Activated CD8-positive, alpha-beta T cell treated with anti-CD3 and anti-CD28 coated beads, Interleukin-2, amount 10 ng/mL, durations not matched to agents 7 days and 5 days (primary cell): ENCODE results near the gene KCNRG. TPM values are rescaled to one million over a fixed set of nuclear protein-coding genes. Genes with fewer than 3 reads are reported as not detected.

ENCODE experiments used
- ATAC-seq: fragments of 150-1000 bp; cut with Tn5 transposase; one replicate; pipeline ENCODE4 v1.10.0; 2021; ENCODE audit warnings: moderate library complexity
- CTCF ChIA-PET: fragments of 350-600 bp; sonication (Branson Sonifier 250); formaldehyde crosslinking; loops from one replicate; lab custom pipeline; 2021; ENCODE audit warnings: antibody characterized with exemption; lab: Charles Lee
- POLR2A ChIA-PET: fragments of 350-600 bp; sonication (Branson Sonifier 250); formaldehyde crosslinking; loops from one replicate; lab custom pipeline; 2021; ENCODE audit warnings: antibody characterized with exemption; lab: Charles Lee
- DNase-seq: peaks from one replicate; pipeline ENCODE4 v3.0.0-alpha.2; 2020
- H3K27ac Mint-ChIP-seq: one replicate; pipeline ENCODE4 v1.8.0; 2021; ENCODE audit warnings: mild to moderate bottlenecking, mixed read lengths
- H3K27me3 Mint-ChIP-seq: one replicate; pipeline ENCODE4 v1.8.0; 2021; ENCODE audit warnings: low read depth, mixed read lengths
- H3K36me3 Mint-ChIP-seq: one replicate; pipeline ENCODE4 v1.8.0; 2021; ENCODE audit warnings: low read depth, mixed read lengths
- H3K4me1 Mint-ChIP-seq: one replicate; pipeline ENCODE4 v1.8.0; 2021; ENCODE audit warnings: low read depth, mixed read lengths
- H3K4me3 Mint-ChIP-seq: one replicate; pipeline ENCODE4 v1.8.0; 2021; ENCODE audit warnings: mild to moderate bottlenecking, mixed read lengths
- H3K9me3 Mint-ChIP-seq: one replicate; pipeline ENCODE4 v1.8.0; 2022; ENCODE audit warnings: mixed read lengths; ENCODE audit not compliant: insufficient read depth
- total RNA-seq, 2 experiments: library from RNA; stranded (reverse); gene quantifications; one replicate each; pipeline ENCODE4 v1.2.3, GENCODE V29; 2021

The KCNRG gene
- total RNA-seq, 2 experiments from 2014 or later, result 0.18 to 0.82 TPM

DNA sequence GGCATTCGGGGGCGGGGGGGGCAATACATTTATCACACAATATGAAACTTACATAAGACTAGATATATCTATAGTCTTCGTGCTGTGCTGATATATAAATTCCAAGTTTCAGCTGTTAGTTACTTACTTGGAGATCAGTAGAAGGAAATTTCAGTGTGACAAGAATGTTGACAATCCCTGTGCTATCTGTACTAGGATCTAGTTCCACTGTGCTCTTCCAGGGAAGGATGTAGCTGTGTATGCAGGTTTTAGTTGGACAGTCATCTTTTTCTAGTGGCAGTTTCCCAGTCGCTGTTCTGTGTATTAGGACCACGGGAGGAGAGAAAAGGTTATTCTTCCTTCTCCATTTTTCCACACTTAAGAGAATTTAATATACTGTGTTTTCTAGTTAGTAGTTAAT, 21.6 kb upstream of the KCNRG start:
- ATAC-seq, result no peak
- H3K27ac Mint-ChIP-seq, result no peak overlapping the region

GRCh38 chr13:49995625-49996101, 19.6 kb upstream of the KCNRG start:
- Mint-ChIP-seq H3K36me3 (peaks cover 33% of the 10 kb centered on the region), H3K27ac (peak overlapping the region; percentile 69), H3K4me1 (peaks cover 29% of the 10 kb centered on the region), H3K4me3 (peak overlapping the region; percentile 68), H3K9me3 (no peaks in the 10 kb centered on the region), H3K27me3 (no peaks in the 10 kb centered on the region)
- no peak for ATAC-seq
- ChIA-PET POLR2A (interaction anchor here (2.0 to 3.1 kb wide), 3 partner anchors 86 to 916 kb away, joined by 9 to 63 read pairs (median 23); no protein-coding TSS in a partner anchor), CTCF (interaction anchor here (0.7 to 3.3 kb wide), 3 partner anchors 18 to 130 kb away, joined by 4 to 34 read pairs (median 24); no protein-coding TSS in a partner anchor)
- no peak for DNase-seq

More for the DNA sequence above, 21.6 kb upstream of the KCNRG start:
- H3K36me3 Mint-ChIP-seq, result peaks cover 39% of the 10 kb centered on the region
- no peaks in the 10 kb centered on the region for H3K27me3 Mint-ChIP-seq
- POLR2A ChIA-PET, result interaction anchor here (0.7 kb wide), 1 partner anchor 842 kb away, joined by 3 read pairs; no protein-coding TSS in a partner anchor
- H3K4me1 Mint-ChIP-seq, result peaks cover 16% of the 10 kb centered on the region
- DNase-seq, result no peak
- no peaks in the 10 kb centered on the region for H3K9me3 Mint-ChIP-seq
- CTCF ChIA-PET, result no interaction called here
- no peak overlapping the region for H3K4me3 Mint-ChIP-seq

DNA sequence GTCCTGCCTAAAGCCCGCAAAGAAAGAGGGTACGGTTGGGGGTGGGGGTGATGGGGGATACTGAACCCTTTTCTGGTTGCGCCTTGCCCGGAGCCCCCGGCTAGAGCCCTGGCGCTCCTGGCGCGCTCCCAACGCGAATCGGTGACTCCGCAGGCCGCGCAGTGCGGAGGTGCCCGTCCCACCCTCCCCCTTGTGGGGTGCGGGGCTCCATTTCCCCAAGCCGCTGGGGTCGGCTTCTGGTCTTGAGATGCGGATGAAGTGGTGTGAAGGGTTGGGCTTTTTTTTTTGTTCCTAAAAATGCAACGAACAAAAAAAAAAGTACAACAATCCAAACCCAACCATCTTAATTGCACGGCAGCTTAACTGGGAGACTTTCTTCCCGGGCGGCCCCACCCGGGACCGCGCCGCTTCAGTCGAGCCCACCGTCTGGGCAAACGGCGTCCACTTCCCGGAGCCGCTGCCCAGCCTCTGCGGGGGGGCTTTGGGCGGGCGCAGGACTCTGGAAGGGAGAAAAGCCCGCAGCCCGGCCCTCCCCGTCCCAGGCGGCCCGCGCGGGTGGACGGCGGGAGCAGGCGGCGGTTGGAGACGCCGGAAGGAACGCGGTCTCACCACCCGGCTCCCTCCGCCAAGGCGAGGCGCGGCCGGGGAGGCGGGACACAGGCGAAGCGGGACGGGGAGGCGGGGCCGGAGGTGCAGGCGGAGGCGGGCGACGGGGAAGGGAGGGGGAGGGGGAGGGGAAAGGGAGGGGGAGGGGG, 18.9 kb upstream of the KCNRG start:
- H3K4me1 Mint-ChIP-seq, result peaks cover 32% of the 10 kb centered on the region
- H3K9me3 Mint-ChIP-seq, result no peaks in the 10 kb centered on the region
- H3K27me3 Mint-ChIP-seq, result no peaks in the 10 kb centered on the region
- peaks cover 34% of the 10 kb centered on the region for H3K36me3 Mint-ChIP-seq
- ChIA-PET POLR2A (interaction anchor here (0.7 to 3.1 kb wide), 9 partner anchors 10 to 918 kb away, joined by 3 to 63 read pairs (median 4); partner anchors contain the start of gene RNASEH2B), CTCF (interaction anchor here (0.7 to 3.7 kb wide), 23 partner anchors 11 to 919 kb away, joined by 3 to 34 read pairs (median 8); partner anchors contain the start of genes KCNRG and SPRYD7)
- H3K4me3 Mint-ChIP-seq, result peak overlapping the region; percentile 68
- peak overlapping the region; percentile 71 for H3K27ac Mint-ChIP-seq
- DNase-seq (peak; percentile 91), ATAC-seq (peak; percentile 72)

DNA sequence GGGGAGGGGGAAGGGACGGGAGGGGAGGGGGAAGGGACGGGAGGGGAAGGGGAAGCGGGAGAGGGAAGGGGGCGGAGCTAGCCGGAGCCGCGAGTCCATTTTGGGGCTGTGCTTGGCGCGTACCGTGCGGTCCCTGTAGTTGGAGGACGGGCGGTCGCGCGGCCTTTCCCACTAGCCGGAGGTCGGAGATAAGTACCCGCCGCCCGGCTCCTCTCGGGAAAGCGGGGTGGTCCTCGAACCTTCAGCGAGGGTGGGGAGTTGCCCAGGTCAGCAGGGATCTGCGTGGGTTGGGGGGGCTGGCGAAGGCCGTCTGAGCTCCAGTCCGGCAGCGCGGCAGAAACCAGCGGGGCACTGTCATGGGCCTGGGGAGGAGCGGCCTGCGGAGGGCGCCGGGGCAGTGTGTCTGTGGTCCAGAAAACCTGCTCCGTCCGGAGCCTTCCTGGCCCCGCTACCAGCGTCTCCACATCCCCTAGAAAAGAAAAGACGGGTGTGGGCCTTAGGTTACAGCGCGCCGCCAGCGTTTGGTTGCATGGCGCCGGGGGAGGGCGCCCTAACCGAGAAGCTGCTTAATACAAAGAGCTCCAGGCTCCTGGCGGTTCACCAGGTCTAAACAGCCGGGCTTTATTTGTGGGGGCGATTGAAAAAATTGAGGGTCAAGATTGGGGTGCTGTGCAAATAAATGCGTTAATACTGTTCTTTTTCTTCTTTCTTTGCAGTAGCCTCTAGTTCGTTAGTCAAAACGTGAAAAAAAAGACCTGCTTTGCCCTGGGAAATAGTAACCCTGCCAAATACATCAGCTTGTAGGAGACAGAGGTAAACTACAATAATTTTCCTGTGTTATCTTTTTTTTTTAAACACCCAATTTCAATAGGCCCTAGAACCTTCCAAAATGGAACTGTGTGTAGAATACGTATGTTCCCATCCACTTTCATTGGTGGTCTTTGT, 18.0 kb upstream of the KCNRG start, which contains the start of gene TRIM13:
Gene TRIM13, plus strand, starts transcription at position 92 of the 945 bp plus-strand sequence. CDS start 14,899 bp downstream, outside the sequence.
- H3K36me3 Mint-ChIP-seq, result peaks cover 30% of the 10 kb centered on the region
- CTCF ChIA-PET, result interaction anchor here (0.6 to 3.7 kb wide), 39 partner anchors 10 to 918 kb away, joined by 3 to 34 read pairs (median 4); partner anchors contain the start of genes KCNRG and SPRYD7
- POLR2A ChIA-PET, result interaction anchor here (0.6 to 3.1 kb wide), 26 partner anchors 9 to 917 kb away, joined by 3 to 63 read pairs (median 4); partner anchors contain the start of genes KCNRG and RNASEH2B
- ATAC-seq, result peak; percentile 87
- H3K27ac Mint-ChIP-seq, result peak within 1 kb of the TSS; percentile 91
- H3K27me3 Mint-ChIP-seq, result no peaks in the 10 kb centered on the region
- DNase-seq, result peak; percentile 89
- H3K9me3 Mint-ChIP-seq, result no peaks in the 10 kb centered on the region
- peaks cover 32% of the 10 kb centered on the region for H3K4me1 Mint-ChIP-seq
- H3K4me3 Mint-ChIP-seq, result peak within 1 kb of the TSS; percentile 84

GRCh38 chr13:49997955-49998354, 17.3 kb upstream of the KCNRG start:
- ChIA-PET CTCF (interaction anchor here (0.6 to 3.7 kb wide), 35 partner anchors 9 to 917 kb away, joined by 3 to 34 read pairs (median 5); partner anchors contain the start of genes KCNRG and SPRYD7), POLR2A (interaction anchor here (0.6 to 3.1 kb wide), 20 partner anchors 10 to 914 kb away, joined by 3 to 63 read pairs (median 4); partner anchors contain the start of gene KCNRG)
- no peaks in the 10 kb centered on the region for H3K27me3 Mint-ChIP-seq
- peaks cover 33% of the 10 kb centered on the region for H3K36me3 Mint-ChIP-seq
- H3K4me3 Mint-ChIP-seq, result peak overlapping the region; percentile 84
- H3K4me1 Mint-ChIP-seq, result peaks cover 33% of the 10 kb centered on the region
- ATAC-seq, result no peak
- H3K27ac Mint-ChIP-seq, result peak overlapping the region; percentile 91
- no peak for DNase-seq
- no peaks in the 10 kb centered on the region for H3K9me3 Mint-ChIP-seq

GRCh38 chr13:49998714-49999624, 16.3 kb upstream of the KCNRG start:
- no peak overlapping the region for H3K27ac Mint-ChIP-seq
- DNase-seq (no peak), ATAC-seq (no peak)
- no peaks in the 10 kb centered on the region for H3K27me3 Mint-ChIP-seq
- ChIA-PET POLR2A (interaction anchor here (0.6 to 3.1 kb wide), 7 partner anchors 24 to 912 kb away, joined by 3 to 63 read pairs (median 4); no protein-coding TSS in a partner anchor), CTCF (interaction anchor here (0.7 to 3.7 kb wide), 12 partner anchors 12 to 1071 kb away, joined by 3 to 34 read pairs (median 10); partner anchors contain the start of genes KCNRG and SPRYD7)
- H3K36me3 Mint-ChIP-seq, result peaks cover 33% of the 10 kb centered on the region
- peaks cover 33% of the 10 kb centered on the region for H3K4me1 Mint-ChIP-seq
- H3K4me3 Mint-ChIP-seq, result peak overlapping the region; percentile 84
- H3K9me3 Mint-ChIP-seq, result no peaks in the 10 kb centered on the region

DNA sequence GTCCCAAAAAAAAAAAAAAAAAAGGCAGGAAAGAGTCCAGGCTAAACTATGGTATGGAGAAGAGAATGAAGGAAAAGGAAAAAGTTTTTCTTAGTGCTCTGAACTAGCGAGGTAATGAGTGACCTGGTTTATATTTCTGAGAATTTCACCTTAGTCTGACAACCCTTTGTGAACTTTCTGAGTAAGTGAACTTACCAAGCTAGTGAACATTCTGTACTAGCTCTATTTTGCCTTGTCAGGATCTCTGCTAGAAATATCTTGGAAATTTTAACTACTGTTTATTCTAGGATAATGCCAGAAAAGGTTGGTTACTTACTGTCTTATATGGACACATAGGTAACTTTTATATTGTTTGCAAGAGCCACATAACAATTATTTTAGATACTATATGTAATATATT, 14.0 kb upstream of the KCNRG start:
- POLR2A ChIA-PET, result no interaction called here
- H3K4me1 Mint-ChIP-seq, result peaks cover 29% of the 10 kb centered on the region
- CTCF ChIA-PET, result interaction anchor here (1.0 kb wide), 1 partner anchor 24 kb away, joined by 4 read pairs; no protein-coding TSS in a partner anchor
- no peaks in the 10 kb centered on the region for H3K9me3 Mint-ChIP-seq
- no peaks in the 10 kb centered on the region for H3K27me3 Mint-ChIP-seq
- H3K4me3 Mint-ChIP-seq, result no peak overlapping the region
- peaks cover 48% of the 10 kb centered on the region for H3K36me3 Mint-ChIP-seq
- ATAC-seq, result no peak
- no peak overlapping the region for H3K27ac Mint-ChIP-seq
- DNase-seq, result no peak

DNA sequence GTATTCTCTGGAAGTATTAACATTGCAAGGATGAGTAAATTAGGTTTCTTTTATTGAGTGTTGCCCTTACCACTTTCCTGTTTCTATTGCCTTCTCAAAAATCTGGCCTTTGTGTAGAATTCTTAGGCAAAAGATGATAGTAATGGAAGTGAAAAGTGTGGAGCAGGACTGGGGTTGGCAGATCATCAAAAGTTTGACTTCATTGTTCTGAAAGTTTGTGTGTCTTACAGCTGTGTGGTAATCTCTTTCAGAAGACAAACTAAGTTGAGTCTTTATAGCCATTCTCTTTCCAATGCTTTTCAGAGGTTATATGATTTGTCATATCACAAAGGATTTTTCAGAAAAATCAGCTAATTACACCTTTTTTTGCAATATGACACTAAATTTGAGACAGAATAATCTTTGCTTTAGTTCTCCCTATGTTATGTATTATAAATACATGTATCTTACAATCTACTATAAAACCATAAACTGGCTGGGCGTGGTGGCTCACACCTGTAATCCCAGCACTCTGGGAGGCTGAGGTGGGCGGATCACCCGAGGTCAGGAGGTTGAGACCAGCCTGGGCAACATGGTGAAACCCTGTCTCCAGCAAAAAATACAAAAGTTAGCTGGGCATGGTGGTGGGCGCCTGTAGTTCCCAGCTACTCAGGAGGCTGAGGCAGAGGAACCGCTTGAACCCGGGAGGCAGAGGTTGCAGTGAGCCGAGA, 8.7 kb upstream of the KCNRG start:
- H3K27ac Mint-ChIP-seq, result peak overlapping the region; percentile 56
- no peak for DNase-seq
- no peak overlapping the region for H3K4me3 Mint-ChIP-seq
- no peaks in the 10 kb centered on the region for H3K27me3 Mint-ChIP-seq
- CTCF ChIA-PET, result interaction anchor here (3.4 kb wide), 1 partner anchor 9 kb away, joined by 18 read pairs; the partner anchor contains the start of gene TRIM13
- H3K9me3 Mint-ChIP-seq, result no peaks in the 10 kb centered on the region
- no peak for ATAC-seq
- peaks cover 57% of the 10 kb centered on the region for H3K36me3 Mint-ChIP-seq
- H3K4me1 Mint-ChIP-seq, result peaks cover 7% of the 10 kb centered on the region
- POLR2A ChIA-PET, result interaction anchor here (0.6 to 1.6 kb wide), 2 partner anchors 10 to 633 kb away, joined by 3 read pairs; partner anchors contain the start of gene TRIM13

- Mint-ChIP-seq H3K27ac (peak overlapping the region; percentile 23), H3K4me1 (peaks cover 4% of the 10 kb centered on the region), H3K27me3 (no peaks in the 10 kb centered on the region), H3K9me3 (no peaks in the 10 kb centered on the region), H3K36me3 (peaks cover 70% of the 10 kb centered on the region), H3K4me3 (no peak overlapping the region)
- no peak for DNase-seq
- ChIA-PET CTCF (interaction anchor here (0.7 to 2.8 kb wide), 3 partner anchors 14 to 657 kb away, joined by 3 to 12 read pairs (median 3); partner anchors contain the start of gene TRIM13), POLR2A (interaction anchor here (0.6 to 2.3 kb wide), 2 partner anchors 14 to 882 kb away, joined by 3 to 8 read pairs; partner anchors contain the start of gene TRIM13)
- no peak for ATAC-seq
Observed at GRCh38 chr13:50011461-50011860, 3.8 kb upstream of the KCNRG start.
